Endothelial cell of umbilical vein (primary cell): ENCODE measurements around the gene PDE4B. TPM values are rescaled to one million over a fixed set of nuclear protein-coding genes. Genes with fewer than 3 reads are reported as not detected.

Experiments
- BruUV-seq: library from RNA; stranded (reverse); fragments of 400-500 nt; replicated peaks from 2 replicates; lab custom pipeline; 2021; lab: Mats Ljungman, UMichigan
- CTCF ChIA-PET: fragments of 300-600, 350-600 bp; sonication (Branson Sonifier 250); formaldehyde crosslinking; loops from one replicate; lab custom pipeline; 2021; ENCODE audit warnings: antibody characterized with exemption, inconsistent platforms; lab: Charles Lee
- POLR2A ChIA-PET: fragments of 300-600, 350-600 bp; sonication (Branson Sonifier 250); formaldehyde crosslinking; loops from one replicate; lab custom pipeline; 2021; ENCODE audit warnings: antibody characterized with exemption, inconsistent platforms; lab: Charles Lee
- DNase-seq: peaks from one replicate; pipeline ENCODE4 v3.0.0-alpha.2; 2011; ENCODE audit warnings: low read depth, low spot score
- FAIRE-seq: peaks from 2 replicates; lab custom pipeline; 2011; peaks lifted over from hg19 to GRCh38; lab: Jason Lieb, UNC
- H2AFZ ChIP-seq: 2 replicates; pipeline ENCODE4 v1.6.0; 2012; ENCODE audit warnings: low read depth, low read length, control low read depth, inconsistent platforms
- H3K27ac ChIP-seq: 2 replicates; pipeline ENCODE4 v1.5.1; 2011; ENCODE audit warnings: low read depth, mild to moderate bottlenecking, control low read depth, low read length, moderate library complexity; ENCODE audit not compliant: insufficient read depth
- H3K27me3 ChIP-seq, 2 experiments: 2 replicates each; pipeline versions ENCODE4 v1.6.0 to v1.6.1; 2011; ENCODE audit warnings: low read length in 2 of 2, mixed read lengths in 1 of 2; ENCODE audit not compliant: control insufficient read depth in 2 of 2, insufficient read depth in 2 of 2
- H3K36me3 ChIP-seq, 2 experiments: 2 replicates in 1 of 2; 3 replicates in 1 of 2; pipeline ENCODE4 v1.5.1; 2011; ENCODE audit warnings: low read length in 2 of 2, mild to moderate bottlenecking in 1 of 2, moderate library complexity in 1 of 2; ENCODE audit not compliant: control insufficient read depth in 2 of 2, insufficient read depth in 2 of 2; ENCODE audit errors: extremely low read depth in 1 of 2
- H3K4me1 ChIP-seq: 3 replicates; pipeline ENCODE4 v1.5.1; 2011; ENCODE audit warnings: mild to moderate bottlenecking, low read length; ENCODE audit not compliant: control insufficient read depth, insufficient read depth; ENCODE audit errors: extremely low read depth
- H3K4me2 ChIP-seq: 2 replicates; pipeline ENCODE4 v1.6.1; 2011; ENCODE audit warnings: low read length, control low read depth, mixed read lengths; ENCODE audit not compliant: insufficient read depth
- H3K4me3 ChIP-seq, 3 experiments: fragments of 200-600 bp in 1 of 3; sonication (generic), shearing (Covaris generic) in 1 of 3; replicated peaks in 1 of 3; 2 replicates each; pipeline ENCODE4 v1.5.1; 2011 to 2016; ENCODE audit warnings: control low read depth in 3 of 3, low read length in 3 of 3, mild to moderate bottlenecking in 2 of 3, inconsistent platforms in 1 of 3, low read depth in 1 of 3, moderate library complexity in 1 of 3; ENCODE audit not compliant: insufficient read depth in 1 of 3
- H3K79me2 ChIP-seq: 2 replicates; pipeline ENCODE4 v1.6.0; 2012; ENCODE audit warnings: low read length, inconsistent platforms; ENCODE audit not compliant: control insufficient read depth, insufficient read depth
- H3K9ac ChIP-seq: replicated peaks from 2 replicates; pipeline ENCODE3; 2011; ENCODE audit warnings: low read length, control low read depth; ENCODE audit not compliant: insufficient read depth; ENCODE audit errors: extremely low read depth
- H3K9me1 ChIP-seq: replicated peaks from 3 replicates; pipeline ENCODE4 v1.6.0; 2011; ENCODE audit warnings: mild to moderate bottlenecking, low read length; ENCODE audit not compliant: control insufficient read depth, insufficient read depth; ENCODE audit errors: extremely low read depth
- H3K9me3 ChIP-seq: replicated peaks from 2 replicates; pipeline ENCODE4 v1.5.1; 2012; ENCODE audit warnings: low read length, inconsistent platforms; ENCODE audit not compliant: control insufficient read depth, insufficient read depth
- H4K20me1 ChIP-seq: replicated peaks from 2 replicates; pipeline ENCODE3; 2011; ENCODE audit warnings: mild to moderate bottlenecking, low read length; ENCODE audit not compliant: control insufficient read depth, insufficient read depth; ENCODE audit errors: extremely low read depth
- CTCF ChIP-seq, 2 donors: IDR thresholded peaks; 1 replicate in 1 of 2; 2 replicates in 1 of 2; pipeline ENCODE4 v1.5.1; 2011; ENCODE audit warnings: low read length in 2 of 2, mild to moderate bottlenecking in 2 of 2, moderate library complexity in 2 of 2, control low read depth in 1 of 2, inconsistent platforms in 1 of 2, low read depth in 1 of 2; ENCODE audit not compliant: insufficient read depth in 1 of 2; ENCODE audit errors: extremely low read depth in 1 of 2
- EZH2 ChIP-seq: IDR thresholded peaks from 2 replicates; pipeline ENCODE4 v1.6.1; 2012; ENCODE audit warnings: borderline replicate concordance, low read depth, mild to moderate bottlenecking, moderate library complexity, low read length, inconsistent platforms; ENCODE audit not compliant: severe bottlenecking
- FOS ChIP-seq: IDR thresholded peaks from 2 replicates; pipeline ENCODE4 v1.6.1; 2011; ENCODE audit warnings: mild to moderate bottlenecking, low read length, moderate library complexity, borderline replicate concordance; ENCODE audit not compliant: insufficient read depth
- GATA2 ChIP-seq: IDR thresholded peaks from 2 replicates; pipeline ENCODE4 v1.7.0; 2011; ENCODE audit warnings: low read depth, mild to moderate bottlenecking, moderate library complexity, mixed read lengths, low read length; ENCODE audit not compliant: insufficient read length, insufficient read depth
- MAX ChIP-seq: IDR thresholded peaks from 2 replicates; pipeline ENCODE4 v1.6.1; 2011; ENCODE audit not compliant: insufficient read depth, insufficient read length
- dilution Hi-C: fragments of 300-500 bp; cut with MboI; formaldehyde crosslinking; loops from one replicate; pipeline ENCODE4 v1.15.0; 2019; ENCODE audit warnings: low sequenced_read_pairs; ENCODE audit not compliant: extremely low pct_ligation_motif_present
- intact Hi-C: fragments of 100-400 bp; cut with micrococcal nuclease; formaldehyde crosslinking; loops from one replicate; pipeline ENCODE4 v1.10.0; 2022
- polyA plus RNA-seq, 4 experiments: library from polyadenylated mRNA; depleted of rRNA in 3 of 4; stranded (reverse) in 3 of 4; unstranded in 1 of 4; fragments of >200 nt; gene quantifications; 2 replicates each; pipeline versions ENCODE4 v1.2.1 to v1.2.3, GENCODE V29; 2011 to 2012; ENCODE audit warnings: missing spikeins in 1 of 4
- total RNA-seq: library from RNA; stranded (reverse); gene quantifications from 2 replicates; pipeline ENCODE4 v1.2.3, GENCODE V29; 2021

The PDE4B gene
- total and polyA plus RNA-seq, 2 donors (not counting 3 experiments of a cell fraction or from before 2014, with no cell fraction given): 63.5 to 69.8 TPM

- Histone ChIP-seq H3K79me2 (no peaks in the 10 kb centered on the region), H3K9ac (no peak overlapping the region), H2AFZ (peak overlapping the region; percentile 7), H3K27ac (peak overlapping the region; percentile 64), H3K4me2 (no peak overlapping the region), H4K20me1 (no peaks in the 10 kb centered on the region), H3K4me3 (no peak overlapping the region), H3K27me3 (no peaks in the 10 kb centered on the region), H3K9me1 (no peaks in the 10 kb centered on the region), H3K9me3 (no peaks in the 10 kb centered on the region), H3K4me1 (peaks cover 26% of the 10 kb centered on the region), H3K36me3 (no peaks in the 10 kb centered on the region)
- peak; percentile 85 for DNase-seq
- ChIA-PET POLR2A (no interaction called here), CTCF (interaction anchor here (0.6 to 5.3 kb wide), 41 partner anchors 8 to 1030 kb away, joined by 3 to 116 read pairs (median 5); no protein-coding TSS in a partner anchor)
- intact Hi-C loops: loop anchor here (1.0 to 5.0 kb wide), 7 partner anchors 262 to 1181 kb away; no protein-coding TSS in a partner anchor
- no TSS peak for BruUV-seq
- peak; percentile 55 for TF ChIP-seq FOS
- peak; percentile 44 for TF ChIP-seq GATA2
- peak; percentile 45 for TF ChIP-seq MAX
- TF ChIP-seq CTCF (IDR thresholded peaks at IDR 0.05; ENCODE audit: extremely low read depth in 1 of 2, insufficient read depth in 1 of 2, low read depth in 1 of 2, low read length in 2 of 2): peak; percentile 98 to 100
- TF ChIP-seq EZH2: no peak
- FAIRE-seq: peak; percentile 97
- dilution Hi-C loops: no loop called here
These were observed 450.2 kb downstream of the PDE4B start for GRCh38 chr1:66242646-66243547.
